Stimulated activated CD8-positive, alpha-beta memory T cell treated with anti-CD3 and anti-CD28 coated beads, Interleukin-4, amount 100 ng/mL, for 24 hours (primary cell): Measurements from ENCODE around the gene SGIP1.
"Not testable (repeated sequence)": the region's sequence is repeated elsewhere in the genome, so short reads cannot be mapped to it uniquely, and the experiment has no call there.

Experiments used
- DNase-seq: peaks from one replicate; pipeline ENCODE4 v3.0.0-alpha.2; 2020; ENCODE audit warnings: low read depth

SGIP1 gene

GRCh38 chr1:66731170-66731865 is 197.4 kb downstream of the SGIP1 start:
- no peak for DNase-seq

GRCh38 chr1:66732407-66733166 is 198.6 kb downstream of the SGIP1 start:
- no peak for DNase-seq

GRCh38 chr1:66733348-66734017 is 199.5 kb downstream of the SGIP1 start:
- DNase-seq = no peak

- DNase-seq = not testable (repeated sequence)
Measured at GRCh38 chr1:66734531-66734930, 200.6 kb downstream of the SGIP1 start.

- no peak for DNase-seq
Measured at GRCh38 chr1:66737836-66738235, 203.9 kb downstream of the SGIP1 start.

GRCh38 chr1:66739401-66740157 is 205.6 kb downstream of the SGIP1 start:
- no peak for DNase-seq

GRCh38 chr1:66745451-66745850 is 211.5 kb downstream of the SGIP1 start:
- DNase-seq = no peak

- no peak for DNase-seq
Measured at GRCh38 chr1:66747501-66747900, 213.5 kb downstream of the SGIP1 start.

- no peak for DNase-seq
Measured at GRCh38 chr1:66750577-66750976, 216.6 kb downstream of the SGIP1 start.

GRCh38 chr1:66751160-66751559 is 217.2 kb downstream of the SGIP1 start:
- no peak for DNase-seq

- no peak for DNase-seq
Measured at GRCh38 chr1:66752000-66752592, 218.1 kb downstream of the SGIP1 start, which contains the start of gene DYNLT5. DYNLT5 (plus strand) TSS chr1:66752459; CDS start chr1:66754659, 2,200 bp downstream.

- DNase-seq = no peak
Measured at GRCh38 chr1:66752671-66753371, 218.9 kb downstream of the SGIP1 start.

GRCh38 chr1:66757722-66758240 is 223.8 kb downstream of the SGIP1 start:
- DNase-seq = no peak

GRCh38 chr1:66758241-66758755 is 224.3 kb downstream of the SGIP1 start:
- no peak for DNase-seq

GRCh38 chr1:66760506-66760905 is 226.6 kb downstream of the SGIP1 start:
- DNase-seq = no peak

- no peak for DNase-seq
Measured at GRCh38 chr1:66761221-66761620, 227.3 kb downstream of the SGIP1 start.

GRCh38 chr1:66764994-66765578 is 231.1 kb downstream of the SGIP1 start:
- DNase-seq = peak; percentile 17

GRCh38 chr1:66767626-66768025 is 233.7 kb downstream of the SGIP1 start:
- no peak for DNase-seq

- no peak for DNase-seq
Measured at GRCh38 chr1:66768965-66769364, 235.0 kb downstream of the SGIP1 start.

GRCh38 chr1:66769512-66770229 is 235.7 kb downstream of the SGIP1 start:
- DNase-seq = no peak
